ENCODE data around the gene GTF2H4.
A peak's percentile ranks its signal among the peaks of the same experiment; 100 is the strongest.
"Not testable (repeated sequence)": the region's sequence is repeated elsewhere in the genome, so short reads cannot be mapped to it uniquely, and the experiment has no call there.

The GTF2H4 gene

DNA sequence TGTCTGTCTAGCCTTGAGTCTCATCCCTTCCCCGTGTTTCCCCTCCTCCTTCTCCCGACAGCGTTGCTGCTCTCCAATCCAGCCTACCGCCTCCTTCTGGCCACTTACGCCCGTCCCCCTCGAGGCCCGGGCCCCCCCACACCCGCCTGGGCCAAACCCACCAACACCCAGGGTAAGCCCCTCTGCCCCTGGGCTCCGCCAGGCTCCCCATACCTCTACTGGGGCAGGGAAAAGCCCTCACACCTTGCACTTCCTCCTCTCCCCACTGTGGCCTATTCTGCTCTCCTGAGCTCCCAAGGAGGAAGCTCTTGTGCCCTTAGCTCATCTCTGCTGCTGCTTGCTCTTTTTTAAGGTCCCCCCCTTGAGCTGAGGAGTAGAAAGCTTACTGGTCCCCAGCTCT lies 12.7 kb upstream of the GTF2H4 start:
- DNase-seq = no peak

- DNase-seq = no peak
Observed at GRCh38 chr6:30896541-30896940, 11.5 kb upstream of the GTF2H4 start.

GRCh38 chr6:30897882-30898281 lies 10.1 kb upstream of the GTF2H4 start:
- DNase-seq = no peak

DNA sequence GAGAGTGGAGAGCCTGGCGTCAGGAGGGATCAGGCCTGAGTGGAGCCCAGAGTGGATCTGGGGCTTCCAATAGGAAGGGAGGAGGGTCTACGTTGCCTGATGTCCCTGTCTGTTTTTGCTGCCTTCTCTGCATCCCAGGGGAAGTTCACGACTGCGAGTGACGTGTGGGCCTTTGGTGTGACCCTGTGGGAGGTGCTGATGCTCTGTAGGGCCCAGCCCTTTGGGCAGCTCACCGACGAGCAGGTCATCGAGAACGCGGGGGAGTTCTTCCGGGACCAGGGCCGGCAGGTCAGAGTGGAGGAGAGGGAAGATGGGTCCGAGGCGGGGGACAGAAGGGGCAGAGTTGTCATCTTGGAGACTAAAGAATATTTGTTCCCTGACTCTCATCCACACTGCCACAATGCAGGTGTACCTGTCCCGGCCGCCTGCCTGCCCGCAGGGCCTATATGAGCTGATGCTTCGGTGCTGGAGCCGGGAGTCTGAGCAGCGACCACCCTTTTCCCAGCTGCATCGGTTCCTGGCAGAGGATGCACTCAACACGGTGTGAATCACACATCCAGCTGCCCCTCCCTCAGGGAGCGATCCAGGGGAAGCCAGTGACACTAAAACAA lies 9.2 kb upstream of the GTF2H4 start:
- no peak for DNase-seq

DNA sequence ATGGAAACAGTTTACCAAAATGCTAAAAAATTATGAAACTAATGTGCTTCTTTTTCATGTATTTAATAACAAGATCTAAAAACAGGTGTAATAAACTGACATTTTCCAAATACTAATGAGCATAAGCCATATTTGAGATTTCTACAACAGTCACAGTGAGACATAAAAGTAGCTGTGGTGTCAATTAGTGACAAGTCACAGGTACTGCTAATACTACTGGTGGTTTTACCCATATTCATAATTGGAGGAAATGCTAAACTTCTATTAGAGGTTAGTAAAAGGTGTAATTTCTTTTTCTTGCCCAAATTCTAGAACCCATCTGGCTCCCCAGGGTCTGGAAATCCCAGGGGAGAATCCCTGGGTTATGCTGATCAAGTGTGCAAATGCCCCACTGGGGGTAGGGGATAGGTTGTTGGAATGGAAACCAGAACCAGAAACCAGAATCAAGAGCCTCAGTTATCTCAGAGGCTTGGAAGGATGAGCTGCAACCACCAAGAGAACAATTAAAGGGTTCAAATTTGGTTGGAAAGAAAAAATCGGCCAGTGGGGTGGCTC lies 7.1 kb upstream of the GTF2H4 start:
- DNase-seq = no peak

DNA sequence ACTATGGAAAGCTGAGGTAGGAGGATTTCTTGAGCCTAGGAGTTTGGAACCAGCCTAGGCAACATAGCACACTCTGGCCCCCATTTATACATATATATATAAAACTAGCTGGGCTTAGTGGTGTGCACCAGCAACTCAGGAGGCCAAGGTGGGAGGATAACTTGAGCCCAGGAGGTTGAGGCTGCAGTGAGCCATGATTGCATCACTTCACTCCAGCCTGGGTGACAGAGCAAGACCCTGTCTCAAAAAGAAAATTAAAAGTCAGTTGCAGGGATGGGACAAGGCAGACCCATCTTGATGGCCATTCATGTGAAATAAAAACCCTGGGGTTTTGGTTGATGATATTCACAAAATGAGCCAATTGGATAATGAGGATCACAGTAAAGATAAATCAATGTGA lies 6.6 kb upstream of the GTF2H4 start:
- DNase-seq = no peak

DNA sequence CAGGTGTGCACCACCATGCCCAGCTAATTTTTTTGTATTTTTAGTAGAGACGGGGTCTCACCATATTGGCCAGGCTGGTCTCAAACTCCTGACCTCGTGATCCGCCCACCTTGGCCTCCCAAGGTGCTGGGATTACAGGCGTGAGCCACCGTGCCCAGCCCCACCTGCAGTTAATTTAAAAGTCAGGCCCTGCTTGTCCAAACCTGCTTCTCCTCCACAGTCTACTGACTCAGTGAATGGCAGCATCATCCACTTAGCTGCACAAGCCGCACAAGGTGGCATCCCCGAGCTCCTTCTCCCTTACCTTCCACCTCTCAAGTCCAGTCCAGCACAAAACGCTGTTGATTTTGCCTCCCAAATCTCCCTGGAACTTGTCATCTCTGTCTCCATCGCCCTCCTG lies 5.8 kb upstream of the GTF2H4 start:
- not testable (repeated sequence) for DNase-seq

DNA sequence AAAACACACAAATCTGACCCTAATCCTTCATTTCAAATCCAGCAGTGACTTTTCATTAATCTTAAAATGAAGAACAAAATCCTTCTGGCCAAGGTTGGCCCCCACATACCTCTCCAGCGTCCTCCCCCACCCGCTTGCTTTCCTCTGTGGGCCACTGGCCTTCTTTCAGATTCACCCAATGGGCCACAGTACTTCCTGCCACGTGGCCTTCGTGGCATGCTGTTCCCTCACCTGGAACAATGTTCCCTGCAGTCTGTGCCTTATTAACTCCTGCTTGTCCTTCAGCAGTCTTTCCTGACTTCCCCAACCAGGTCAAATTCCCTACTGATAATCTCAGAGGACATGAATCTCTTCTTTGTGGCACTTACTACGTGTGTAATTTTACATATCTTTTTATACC lies 5.3 kb upstream of the GTF2H4 start:
- no peak for DNase-seq

- no peak for DNase-seq
Observed at GRCh38 chr6:30903236-30903635, 4.8 kb upstream of the GTF2H4 start.

- DNase-seq = not testable (repeated sequence)
Observed at GRCh38 chr6:30907290-30907757, 683 bp upstream of the GTF2H4 start.

DNA sequence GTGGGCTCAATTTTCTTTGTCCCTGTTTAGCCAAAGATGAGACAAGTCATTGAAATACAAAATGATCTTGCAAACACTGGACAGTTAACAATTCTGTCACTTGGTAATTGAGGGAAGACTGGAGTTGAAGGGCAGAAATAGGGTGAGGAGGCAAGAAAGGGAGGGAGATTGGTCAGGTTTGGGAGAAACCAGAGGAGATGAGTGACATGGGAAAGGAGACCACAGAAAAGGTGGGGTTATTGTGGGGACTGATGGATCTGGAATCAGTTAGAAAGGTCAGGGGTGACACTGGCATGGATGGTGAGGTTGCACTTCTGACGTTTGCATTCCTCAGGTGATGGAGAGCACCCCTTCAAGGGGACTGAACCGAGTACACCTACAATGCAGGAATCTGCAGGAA lies 693 bp downstream of the GTF2H4 start:
- DNase-seq = no peak

DNA sequence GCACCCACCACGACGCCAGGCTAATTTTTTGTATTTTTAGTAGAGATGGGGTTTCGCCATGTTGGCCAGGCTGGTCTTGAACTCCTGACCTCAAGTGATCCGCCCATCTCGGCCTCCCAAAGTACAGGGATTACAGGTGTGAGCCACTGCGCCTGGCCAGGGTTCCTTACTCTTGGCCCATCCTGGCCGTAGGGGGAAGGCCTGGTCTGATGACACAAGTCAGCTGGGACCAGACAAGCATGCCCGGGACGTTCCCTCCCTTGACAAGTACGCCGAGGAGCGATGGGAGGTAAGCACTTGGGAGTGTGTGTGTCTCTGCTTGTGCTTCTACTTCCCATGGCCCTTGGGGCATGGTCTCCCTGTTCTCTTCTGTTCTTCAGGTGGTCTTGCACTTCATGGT lies 2.5 kb downstream of the GTF2H4 start:
- not testable (repeated sequence) for DNase-seq

DNA sequence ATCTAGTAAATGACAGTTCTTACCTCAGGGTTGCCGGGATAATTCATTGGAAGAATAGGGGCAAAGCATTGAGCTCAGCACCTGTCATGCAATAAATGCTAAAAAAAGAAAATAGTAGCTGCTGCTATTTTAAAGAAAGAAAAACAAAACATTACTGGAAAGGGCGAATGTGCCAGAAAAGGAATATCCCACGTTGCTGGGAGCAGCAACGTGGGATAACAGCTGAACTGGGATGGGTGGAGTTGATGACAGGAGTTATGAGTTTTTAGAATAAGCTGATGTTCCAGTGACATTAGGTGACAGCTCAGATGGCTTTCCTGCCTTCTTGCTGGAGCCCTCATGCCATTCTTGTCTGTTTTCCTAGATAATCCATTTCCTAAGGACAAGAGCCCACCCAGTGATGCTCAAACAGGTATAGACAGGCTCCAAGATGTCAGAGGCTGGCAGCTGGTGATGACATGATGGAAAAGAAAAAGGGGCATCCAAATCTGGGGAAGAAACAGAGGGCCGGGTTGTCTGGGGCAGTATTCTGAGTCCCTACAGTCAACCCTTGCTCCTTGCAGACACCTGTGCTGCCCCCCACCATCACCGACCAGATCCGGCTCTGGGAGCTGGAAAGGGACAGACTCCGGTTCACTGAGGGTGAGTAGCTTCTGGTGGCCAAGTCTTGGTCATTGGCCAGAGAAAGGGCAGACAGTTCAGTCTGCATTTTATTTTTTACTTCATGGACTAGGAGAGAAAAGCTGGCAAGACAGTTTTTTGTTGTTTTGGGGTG lies 4.9 kb downstream of the GTF2H4 start:
- no peak for DNase-seq

- DNase-seq = no peak
Observed at GRCh38 chr6:30913721-30914075, 5.7 kb downstream of the GTF2H4 start.

DNA sequence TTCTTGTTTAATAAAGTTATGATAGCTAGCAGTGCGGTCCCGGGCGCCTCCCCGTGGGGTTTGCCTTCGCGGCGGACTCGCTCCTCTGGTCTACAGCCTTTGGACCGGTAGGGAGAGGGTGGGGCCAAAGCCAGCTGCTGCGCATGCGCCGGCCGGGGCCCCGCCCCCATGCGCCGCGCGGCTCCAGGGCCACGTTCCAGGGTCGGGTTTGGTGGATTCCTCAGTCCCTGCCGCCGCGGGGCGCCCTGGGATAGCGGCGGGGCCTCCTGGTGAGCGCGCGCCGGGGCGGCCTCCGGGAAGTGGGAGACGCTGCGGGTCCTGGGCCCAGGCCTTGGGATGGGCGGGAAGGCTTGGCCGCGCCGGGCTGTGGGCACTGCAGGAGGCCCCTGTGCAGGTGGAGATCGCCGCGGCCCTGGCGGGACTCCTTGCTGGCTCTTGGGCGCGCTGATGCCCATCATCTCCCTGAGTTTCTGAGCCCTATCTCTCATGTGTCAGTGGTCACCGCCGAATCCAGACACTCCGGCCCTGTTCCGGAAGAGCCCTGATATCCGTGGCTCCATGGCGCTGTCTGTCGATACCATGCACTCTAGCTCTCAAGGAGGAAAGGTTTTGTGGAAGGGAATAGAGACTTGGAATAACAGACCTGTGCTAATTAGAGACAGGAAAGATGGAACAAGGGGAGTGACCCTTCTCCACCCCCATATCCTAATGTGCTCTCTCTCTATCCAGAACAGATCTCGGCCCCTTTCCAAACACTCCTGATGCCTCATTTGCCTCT lies 6.3 kb downstream of the GTF2H4 start, which contains the start of gene VARS2:
TSS of gene VARS2 (plus strand) at position 163 of the 778 bp plus-strand sequence. CDS start at position 762, 599 bp downstream.
- peak; percentile 89 for DNase-seq

DNA sequence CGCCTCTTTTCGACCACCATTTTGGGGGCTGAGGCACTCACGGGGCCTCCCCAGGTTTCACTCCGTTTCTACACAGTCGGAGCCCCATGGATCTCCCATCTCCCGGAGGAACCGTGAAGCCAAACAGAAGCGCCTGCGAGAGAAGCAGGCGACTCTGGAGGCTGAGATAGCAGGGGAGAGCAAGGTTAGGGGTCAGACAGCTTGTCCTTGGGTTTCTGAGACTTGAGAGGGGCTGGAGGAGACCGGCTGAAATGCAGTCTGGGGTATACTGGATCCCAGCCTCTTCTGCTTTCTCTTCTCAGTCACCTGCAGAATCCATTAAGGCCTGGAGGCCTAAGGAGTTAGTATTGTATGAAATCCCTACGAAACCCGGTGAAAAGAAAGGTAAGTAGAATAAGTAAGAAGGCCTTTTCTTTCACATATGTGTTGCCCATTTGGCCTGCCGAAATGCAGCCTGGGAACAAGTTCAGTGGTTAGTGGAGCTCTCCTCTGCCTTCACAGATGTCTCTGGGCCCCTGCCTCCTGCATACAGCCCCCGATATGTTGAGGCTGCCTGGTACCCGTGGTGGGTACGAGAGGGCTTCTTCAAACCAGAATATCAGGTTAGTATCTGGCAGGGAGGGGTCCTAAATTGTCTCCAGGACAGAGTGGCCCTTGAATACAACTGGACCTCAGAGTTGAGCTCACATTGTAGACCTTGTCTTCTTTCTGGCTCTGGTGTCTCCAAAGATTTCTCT lies 7.0 kb downstream of the GTF2H4 start:
- peak; percentile 3 for DNase-seq

GRCh38 chr6:30915591-30915946 lies 7.6 kb downstream of the GTF2H4 start:
- peak; percentile 71 for DNase-seq

GRCh38 chr6:30917041-30917440 lies 9.0 kb downstream of the GTF2H4 start:
- no peak for DNase-seq

DNA sequence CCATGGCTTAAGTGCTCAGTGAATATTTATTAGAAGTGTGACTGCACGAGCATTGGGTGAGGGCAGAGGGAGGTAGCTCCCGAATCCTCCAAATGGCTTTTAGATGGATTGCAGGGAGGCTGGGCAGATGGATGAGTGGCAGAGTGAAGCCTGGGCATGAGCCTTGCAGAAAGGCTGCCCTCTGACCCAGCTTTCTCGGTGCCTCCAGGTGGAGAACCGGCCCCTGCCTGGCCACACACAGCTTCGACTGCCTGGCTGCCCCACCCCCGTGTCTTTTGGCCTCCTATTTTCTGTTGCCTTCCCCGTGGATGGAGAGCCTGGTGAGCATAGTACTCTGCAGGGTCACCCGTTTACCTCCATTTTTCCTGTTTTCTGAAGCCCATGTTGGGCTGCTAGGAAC lies 9.5 kb downstream of the GTF2H4 start:
- no peak for DNase-seq

DNA sequence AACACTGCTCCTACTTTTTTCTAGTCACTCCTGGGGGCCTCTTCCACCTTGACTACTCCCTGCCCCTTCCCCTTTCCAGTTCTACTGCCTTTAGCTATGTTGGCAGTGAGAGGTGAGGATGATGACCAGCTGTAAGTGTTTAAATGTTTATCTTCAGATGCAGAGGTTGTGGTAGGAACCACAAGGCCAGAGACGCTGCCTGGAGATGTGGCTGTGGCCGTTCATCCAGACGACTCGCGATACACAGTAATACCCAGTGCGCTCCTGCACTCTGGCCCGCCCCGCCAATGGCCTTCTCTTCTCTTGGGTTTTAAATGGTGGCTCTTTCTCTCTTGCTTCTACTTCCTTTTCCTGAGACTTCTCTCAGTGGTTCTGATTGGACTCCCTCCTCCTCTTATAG lies 10.7 kb downstream of the GTF2H4 start:
- DNase-seq = no peak

GRCh38 chr6:30922447-30922852 lies 14.4 kb downstream of the GTF2H4 start:
- DNase-seq = no peak

- DNase-seq = not testable (repeated sequence)
Observed at GRCh38 chr6:30924040-30924627, 16.1 kb downstream of the GTF2H4 start.
